GM23248 (cell line): ENCODE measurements around the gene SPOCK3. TPM values are rescaled to one million over a fixed set of nuclear protein-coding genes. Genes with fewer than 3 reads are reported as not detected.

ENCODE experiments used
- DNase-seq: peaks from one replicate; pipeline ENCODE4 v3.0.0-alpha.2; 2015
- H2AFZ ChIP-seq: fragments of 200-600 bp; sonication (generic); 2 replicates; pipeline ENCODE4 v1.6.1; 2016; ENCODE audit warnings: antibody characterized with exemption
- H3F3A ChIP-seq: fragments of 200-600 bp; sonication (generic); 2 replicates; pipeline ENCODE4 v1.6.1; 2016; ENCODE audit warnings: mild to moderate bottlenecking, antibody characterized with exemption, mixed run types; ENCODE audit not compliant: insufficient read depth
- H3K27ac ChIP-seq: fragments of 200-600 bp; sonication (generic); 2 replicates; pipeline ENCODE4 v1.5.1; 2016; ENCODE audit warnings: mild to moderate bottlenecking
- H3K27me3 ChIP-seq: fragments of 200-600 bp; sonication (generic); replicated peaks from 2 replicates; pipeline ENCODE4 v1.6.1; 2016; ENCODE audit warnings: mild to moderate bottlenecking; ENCODE audit not compliant: insufficient read depth
- H3K36me3 ChIP-seq: fragments of 200-600 bp; sonication (generic); 2 replicates; pipeline ENCODE4 v1.6.1; 2016; ENCODE audit warnings: low read depth, mild to moderate bottlenecking
- H3K4me1 ChIP-seq: fragments of 200-600 bp; sonication (generic); 2 replicates; pipeline ENCODE4 v1.6.1; 2016; ENCODE audit warnings: mild to moderate bottlenecking; ENCODE audit not compliant: insufficient read depth
- H3K4me2 ChIP-seq: fragments of 200-600 bp; sonication (generic); one replicate; pipeline ENCODE4 v1.6.1; 2016; ENCODE audit warnings: mild to moderate bottlenecking; ENCODE audit not compliant: unreplicated experiment
- H3K4me3 ChIP-seq: fragments of 200-600 bp; sonication (generic); 2 replicates; pipeline ENCODE4 v1.5.1; 2016; ENCODE audit warnings: mild to moderate bottlenecking
- H3K79me2 ChIP-seq: fragments of 200-600 bp; sonication (generic); 2 replicates; pipeline ENCODE4 v1.6.1; 2016; ENCODE audit warnings: mild to moderate bottlenecking; ENCODE audit not compliant: insufficient read depth
- H3K9ac ChIP-seq: fragments of 200-600 bp; sonication (generic); 2 replicates; pipeline ENCODE4 v1.6.1; 2016; ENCODE audit warnings: mild to moderate bottlenecking
- H3K9me2 ChIP-seq: fragments of 200-600 bp; sonication (generic); 2 replicates; pipeline ENCODE4 v1.6.1; 2016; ENCODE audit warnings: mixed run types, mild to moderate bottlenecking, moderate library complexity; ENCODE audit not compliant: insufficient read depth
- H3K9me3 ChIP-seq: fragments of 200-600 bp; sonication (generic); one replicate; pipeline ENCODE4 v1.6.1; 2017; ENCODE audit warnings: low read depth
- H4K20me1 ChIP-seq: fragments of 200-600 bp; sonication (generic); 2 replicates; pipeline ENCODE4 v1.6.0; 2016; ENCODE audit not compliant: insufficient read depth
- EZH2 ChIP-seq: fragments of 200-600 bp; sonication (generic); IDR thresholded peaks from 2 replicates; pipeline ENCODE4 v1.6.1; 2018; ENCODE audit warnings: antibody characterized with exemption, mild to moderate bottlenecking; ENCODE audit not compliant: insufficient read depth, poor library complexity, severe bottlenecking
- EZH2phosphoT487 ChIP-seq: fragments of 200-600 bp; sonication (generic); IDR thresholded peaks from 2 replicates; pipeline ENCODE4 v1.6.1; 2018; ENCODE audit warnings: antibody characterized with exemption, moderate library complexity, mild to moderate bottlenecking, low read depth; ENCODE audit not compliant: insufficient read depth
- WGBS, 2 experiments: methylation state at CpG; one replicate each; pipeline ENCODE4 v1.1.6; 2015 to 2017; ENCODE audit warnings: low lambda C conversion rate in 2 of 2, low coverage in 1 of 2; ENCODE audit errors: missing lambda C conversion rate in 2 of 2; 5-methylcytosine and 5-hydroxymethylcytosine counted together
- in situ Hi-C: fragments of 300-500 bp; cut with MboI; formaldehyde crosslinking; loops from 2 replicates; pipeline ENCODE4 v1.15.0; 2020
- polyA plus RNA-seq: library from polyadenylated mRNA; unstranded; fragments of >200 nt; fragmentation: Nextera tagmentation; extraction: Ambion mirVana; gene quantifications from 2 replicates; pipeline ENCODE4 v1.2.1, GENCODE V29; 2016
- total RNA-seq: library from RNA; depleted of rRNA; stranded (reverse); fragments of >200 nt; shearing (Covaris generic); gene quantifications from 2 replicates; pipeline ENCODE4 v1.2.3, GENCODE V29; 2014

The SPOCK3 gene
- total and polyA plus RNA-seq, 2 experiments from 2014 or later = not detected

DNA sequence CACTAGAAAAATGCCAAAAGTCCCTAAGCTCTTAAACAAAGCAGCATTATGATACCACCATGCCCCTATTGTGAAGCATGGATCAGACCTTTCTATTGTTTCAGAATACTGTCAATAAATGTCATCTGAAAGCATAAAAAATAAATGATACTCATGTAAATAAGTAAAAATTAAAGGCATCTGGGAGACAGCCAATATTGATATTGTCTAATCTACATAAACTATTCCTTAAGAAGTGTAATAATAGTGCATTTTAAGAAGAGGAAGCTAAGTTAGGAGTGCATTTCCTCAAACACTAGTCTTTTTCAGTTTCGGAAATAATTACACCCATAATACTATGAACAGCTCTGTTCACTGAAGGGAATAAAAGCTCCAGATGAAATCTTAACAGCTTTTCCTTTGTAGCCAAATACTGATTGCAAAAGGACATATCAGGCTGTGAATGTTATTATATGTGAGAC, 181.6 kb downstream of the SPOCK3 start:
- H3K36me3 ChIP-seq = no peaks in the 10 kb centered on the region
- no peaks in the 10 kb centered on the region for H4K20me1 ChIP-seq
- H3K4me2 ChIP-seq = no peak overlapping the region
- DNase-seq = no peak
- no peak overlapping the region for H3K4me3 ChIP-seq
- H2AFZ ChIP-seq = no peak overlapping the region
- no peaks in the 10 kb centered on the region for H3K27me3 ChIP-seq
- no peaks in the 10 kb centered on the region for H3F3A ChIP-seq
- TF ChIP-seq EZH2phosphoT487 = no peak
- no peak for TF ChIP-seq EZH2
- H3K9me3 ChIP-seq = no peaks in the 10 kb centered on the region
- no peaks in the 10 kb centered on the region for H3K79me2 ChIP-seq
- WGBS, 2 experiments = 41 to 55% methylated on average over 1 of the region's 1 CpG
- no peaks in the 10 kb centered on the region for H3K4me1 ChIP-seq
- no peak overlapping the region for H3K9ac ChIP-seq
- H3K27ac ChIP-seq = no peak overlapping the region
- no peaks in the 10 kb centered on the region for H3K9me2 ChIP-seq
- in situ Hi-C loops = no loop called here

DNA sequence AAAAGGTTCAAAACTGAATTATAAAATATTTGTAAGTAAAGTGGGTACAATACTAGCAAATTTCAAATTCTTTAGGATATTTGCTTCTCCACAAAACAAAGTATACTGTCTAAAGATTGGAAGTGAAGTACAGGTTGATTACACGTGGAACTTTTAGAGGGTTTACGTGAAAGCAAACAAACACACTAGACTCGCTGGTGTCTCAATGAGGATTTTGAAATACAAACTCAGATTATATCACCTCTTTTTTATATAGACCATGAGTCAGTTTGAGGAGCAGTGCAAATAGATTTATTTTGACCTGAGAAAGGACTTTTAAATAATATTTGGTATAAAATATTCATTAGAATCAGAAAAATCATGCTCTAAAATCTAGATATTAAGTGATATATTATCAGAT, 185.0 kb downstream of the SPOCK3 start:
- no peak overlapping the region for H3K9ac ChIP-seq
- peaks cover 2% of the 10 kb centered on the region for H3K9me3 ChIP-seq
- DNase-seq = no peak
- no peak overlapping the region for H3K4me2 ChIP-seq
- no peak for TF ChIP-seq EZH2
- TF ChIP-seq EZH2phosphoT487 = no peak
- no peaks in the 10 kb centered on the region for H3K79me2 ChIP-seq
- in situ Hi-C loops = no loop called here
- H3K4me3 ChIP-seq = no peak overlapping the region
- no peaks in the 10 kb centered on the region for H4K20me1 ChIP-seq
- WGBS, 2 experiments = 33 to 36% methylated on average over 3 of the region's 3 CpGs
- no peak overlapping the region for H2AFZ ChIP-seq
- no peaks in the 10 kb centered on the region for H3K9me2 ChIP-seq
- no peaks in the 10 kb centered on the region for H3K27me3 ChIP-seq
- H3K27ac ChIP-seq = no peak overlapping the region
- no peaks in the 10 kb centered on the region for H3K4me1 ChIP-seq
- H3F3A ChIP-seq = no peaks in the 10 kb centered on the region
- no peaks in the 10 kb centered on the region for H3K36me3 ChIP-seq

DNA sequence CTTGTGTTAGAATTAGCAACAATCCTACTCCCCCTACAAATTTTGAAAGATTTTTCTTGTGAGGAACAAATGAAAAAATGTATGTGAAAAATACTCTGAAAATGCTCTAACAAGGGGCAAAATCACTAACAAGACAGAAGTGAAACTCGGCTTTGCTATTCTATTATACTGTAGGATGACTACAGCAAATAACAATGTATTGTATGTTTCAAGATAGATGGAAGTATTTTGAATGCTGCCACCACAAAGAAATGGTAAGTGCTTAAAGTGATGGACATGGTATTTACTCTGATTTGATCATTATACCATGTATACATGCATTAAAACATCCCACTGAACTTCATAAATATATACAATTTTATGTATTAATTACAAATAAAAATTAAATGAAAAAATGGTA, 192.8 kb downstream of the SPOCK3 start:
- no peaks in the 10 kb centered on the region for H3K79me2 ChIP-seq
- TF ChIP-seq EZH2phosphoT487 = no peak
- TF ChIP-seq EZH2 = no peak
- H3K36me3 ChIP-seq = no peaks in the 10 kb centered on the region
- H3K9me3 ChIP-seq = no peaks in the 10 kb centered on the region
- H3K4me2 ChIP-seq = no peak overlapping the region
- H3K9ac ChIP-seq = no peak overlapping the region
- no peaks in the 10 kb centered on the region for H4K20me1 ChIP-seq
- H3K9me2 ChIP-seq = no peaks in the 10 kb centered on the region
- 0 to 4% methylated on average over 1 of the region's 1 CpG for WGBS, 2 experiments
- H3K27ac ChIP-seq = no peak overlapping the region
- H2AFZ ChIP-seq = no peak overlapping the region
- no peak overlapping the region for H3K4me3 ChIP-seq
- DNase-seq = no peak
- H3K4me1 ChIP-seq = no peaks in the 10 kb centered on the region
- H3K27me3 ChIP-seq = no peaks in the 10 kb centered on the region
- no peaks in the 10 kb centered on the region for H3F3A ChIP-seq
- in situ Hi-C loops = no loop called here

DNA sequence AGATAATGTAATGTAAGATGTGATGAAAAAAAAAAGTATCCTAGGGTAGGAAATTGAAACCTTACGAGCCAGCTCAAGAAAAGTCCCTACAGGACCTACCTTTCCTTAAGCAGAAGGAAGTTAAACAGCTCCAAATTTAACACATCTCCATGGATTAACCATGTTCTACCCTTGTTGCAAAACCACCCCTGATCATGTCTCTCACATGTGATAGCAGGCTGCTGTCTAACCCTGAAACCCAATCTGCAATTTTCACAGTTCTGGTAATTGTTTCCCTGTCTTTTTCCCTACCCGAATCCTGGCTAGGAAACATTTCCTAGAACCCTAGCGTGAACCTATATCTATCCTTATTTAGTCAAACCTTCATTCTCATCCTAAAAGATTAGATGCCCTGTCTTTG, 198.9 kb downstream of the SPOCK3 start:
- H3K4me3 ChIP-seq = no peak overlapping the region
- WGBS, 2 experiments = 35 to 46% methylated on average over 3 of the region's 3 CpGs
- no peaks in the 10 kb centered on the region for H4K20me1 ChIP-seq
- DNase-seq = no peak
- H3K9ac ChIP-seq = no peak overlapping the region
- H3K9me2 ChIP-seq = no peaks in the 10 kb centered on the region
- H3K36me3 ChIP-seq = no peaks in the 10 kb centered on the region
- H3K27ac ChIP-seq = no peak overlapping the region
- TF ChIP-seq EZH2 (no peak), EZH2phosphoT487 (no peak)
- H3K79me2 ChIP-seq = no peaks in the 10 kb centered on the region
- in situ Hi-C loops = no loop called here
- no peak overlapping the region for H2AFZ ChIP-seq
- no peaks in the 10 kb centered on the region for H3K4me1 ChIP-seq
- H3K9me3 ChIP-seq = no peaks in the 10 kb centered on the region
- H3F3A ChIP-seq = no peaks in the 10 kb centered on the region
- H3K4me2 ChIP-seq = no peak overlapping the region
- H3K27me3 ChIP-seq = no peaks in the 10 kb centered on the region

DNA sequence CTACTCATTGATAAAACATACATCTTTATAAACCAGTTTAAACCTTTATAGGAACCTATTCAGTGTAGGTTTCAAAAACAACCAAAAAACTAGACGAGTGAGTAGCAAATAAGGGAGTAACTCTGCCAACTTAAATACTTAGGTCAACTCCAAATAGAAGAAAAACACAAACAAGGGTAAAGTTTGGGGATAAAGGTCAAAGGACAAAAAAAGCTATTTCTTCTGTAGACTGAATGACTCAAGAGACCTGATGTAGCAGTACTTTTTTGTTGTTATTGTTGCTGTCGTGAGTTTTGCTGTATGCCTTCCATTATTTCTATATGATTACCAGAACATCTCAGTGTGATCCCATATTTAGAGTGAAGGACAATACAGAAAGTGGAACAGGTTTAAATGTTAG, 199.3 kb downstream of the SPOCK3 start:
- Histone ChIP-seq H3F3A (no peaks in the 10 kb centered on the region), H4K20me1 (no peaks in the 10 kb centered on the region), H3K4me2 (no peak overlapping the region), H3K27ac (no peak overlapping the region), H3K9me2 (no peaks in the 10 kb centered on the region), H3K4me3 (no peak overlapping the region), H3K79me2 (no peaks in the 10 kb centered on the region), H3K27me3 (no peaks in the 10 kb centered on the region), H3K36me3 (no peaks in the 10 kb centered on the region), H3K4me1 (no peaks in the 10 kb centered on the region), H3K9me3 (no peaks in the 10 kb centered on the region), H2AFZ (no peak overlapping the region), H3K9ac (no peak overlapping the region)
- DNase-seq = no peak
- no peak for TF ChIP-seq EZH2
- no peak for TF ChIP-seq EZH2phosphoT487
- in situ Hi-C loops = no loop called here
- 22 to 35% methylated on average over 2 of the region's 2 CpGs for WGBS, 2 experiments
